SK-N-SH (cell line): Measurements from ENCODE around the gene LMOD2. TPM values are rescaled to one million over a fixed set of nuclear protein-coding genes. Genes with fewer than 3 reads are reported as not detected.

Experiments
- CTCF ChIA-PET: fragments of 300-600, 350-600 bp; formaldehyde crosslinking; extraction: SDS; loops from one replicate; lab custom pipeline; 2021; lab: Yijun Ruan, JAX
- POLR2A ChIA-PET: fragments of 350-600 bp; sonication (Branson Sonifier 250); formaldehyde crosslinking; extraction: SDS; loops from one replicate; lab custom pipeline; 2020; ENCODE audit warnings: antibody characterized with exemption, inconsistent platforms; lab: Yijun Ruan, JAX
- DNase-seq: peaks from one replicate; pipeline ENCODE4 v3.0.0; 2012
- H2AFZ ChIP-seq: fragments of 200-600 bp; sonication (generic); 2 replicates; pipeline ENCODE4 v1.8.1; 2016; ENCODE audit warnings: antibody characterized with exemption, mild to moderate bottlenecking, low read depth
- H3F3A ChIP-seq: fragments of 200-600 bp; sonication (generic); replicated peaks from 2 replicates; pipeline ENCODE3; 2016; ENCODE audit warnings: antibody characterized with exemption, mild to moderate bottlenecking; ENCODE audit not compliant: insufficient read depth
- H3K27ac ChIP-seq, 2 experiments: fragments of 200-500 bp in 1 of 2; fragments of 200-600 bp in 1 of 2; sonication (Bioruptor generic) in 1 of 2; sonication (generic), shearing (Covaris generic) in 1 of 2; 2 replicates each; pipeline versions ENCODE4 v1.5.1 to v1.6.1; 2014 to 2016; ENCODE audit warnings: low read depth in 2 of 2, inconsistent platforms in 1 of 2, low read length in 1 of 2, mild to moderate bottlenecking in 1 of 2, mixed read lengths in 1 of 2
- H3K27me3 ChIP-seq: fragments of 200-600 bp; sonication (generic), shearing (Covaris generic); 2 replicates; pipeline ENCODE4 v1.6.1; 2016; ENCODE audit warnings: mixed run types; ENCODE audit not compliant: insufficient read depth
- H3K36me3 ChIP-seq, 2 experiments: fragments of 200-500 bp in 1 of 2; fragments of 200-600 bp in 1 of 2; sonication (Bioruptor generic) in 1 of 2; sonication (generic) in 1 of 2; replicated peaks in 1 of 2; 2 replicates each; pipeline versions ENCODE3 to v1.5.1; 2014 to 2016; ENCODE audit warnings: low read length in 1 of 2, mild to moderate bottlenecking in 1 of 2; ENCODE audit not compliant: insufficient read depth in 2 of 2, control insufficient read depth in 1 of 2
- H3K4me1 ChIP-seq, 2 experiments: fragments of 200-500 bp in 1 of 2; fragments of 200-600 bp in 1 of 2; sonication (Bioruptor generic) in 1 of 2; sonication (generic), shearing (Covaris generic) in 1 of 2; 2 replicates each; pipeline versions ENCODE4 v1.5.1 to v1.6.1; 2014 to 2016; ENCODE audit warnings: low read depth in 1 of 2, low read length in 1 of 2, mixed run types in 1 of 2; ENCODE audit not compliant: insufficient read depth in 2 of 2, control insufficient read depth in 1 of 2
- H3K4me2 ChIP-seq: fragments of 200-600 bp; sonication (generic), shearing (Covaris generic); 2 replicates; pipeline ENCODE4 v1.6.1; 2017; ENCODE audit warnings: mixed run types
- H3K4me3 ChIP-seq, 2 experiments: fragments of 200-500 bp in 1 of 2; fragments of 200-600 bp in 1 of 2; sonication (Bioruptor generic) in 1 of 2; sonication (generic), shearing (Covaris generic) in 1 of 2; 2 replicates each; pipeline versions ENCODE4 v1.5.1 to v1.8.1; 2014 to 2016; ENCODE audit warnings: low read depth in 2 of 2, inconsistent platforms in 1 of 2, low read length in 1 of 2, mild to moderate bottlenecking in 1 of 2, mixed read lengths in 1 of 2, moderate library complexity in 1 of 2
- H3K79me2 ChIP-seq: fragments of 200-600 bp; sonication (generic); 2 replicates; pipeline ENCODE4 v1.8.1; 2017; ENCODE audit warnings: mild to moderate bottlenecking; ENCODE audit not compliant: insufficient read depth
- H3K9ac ChIP-seq: fragments of 200-600 bp; sonication (generic); 2 replicates; pipeline ENCODE4 v1.6.1; 2017; ENCODE audit warnings: mixed run types
- H3K9me2 ChIP-seq: fragments of 200-600 bp; sonication (generic); 2 replicates; pipeline ENCODE4 v1.6.1; 2017; ENCODE audit warnings: mixed run types
- H3K9me3 ChIP-seq: fragments of 200-600 bp; sonication (generic); 2 replicates; pipeline ENCODE4 v1.6.1; 2017; ENCODE audit warnings: mixed run types, mild to moderate bottlenecking, moderate library complexity
- H4K20me1 ChIP-seq: fragments of 200-600 bp; sonication (generic); 2 replicates; pipeline ENCODE4 v1.6.1; 2017; ENCODE audit warnings: mild to moderate bottlenecking, mixed run types; ENCODE audit not compliant: insufficient read depth
- CTCF ChIP-seq: fragments of 200-600 bp; sonication (generic); IDR thresholded peaks from 2 replicates; pipeline ENCODE4 v1.6.1; 2017; ENCODE audit warnings: antibody characterized with exemption, mild to moderate bottlenecking, moderate library complexity
- EP300 ChIP-seq, 2 experiments: IDR thresholded peaks; 2 replicates each; pipeline versions ENCODE4 v1.4.0 to v1.6.1; 2012; ENCODE audit warnings: borderline replicate concordance in 1 of 2, low read depth in 1 of 2, low read length in 1 of 2
- FOXJ3 ChIP-seq: sonication (generic); formaldehyde crosslinking; IDR thresholded peaks from 2 replicates; pipeline ENCODE4 v1.5.1; 2020; ENCODE audit warnings: mild to moderate bottlenecking, missing genetic modification reagents
- NRF1 ChIP-seq: IDR thresholded peaks from 2 replicates; pipeline ENCODE4 v1.6.1; 2012; ENCODE audit warnings: low read depth, mild to moderate bottlenecking, low read length
- PBX3 ChIP-seq: IDR thresholded peaks from 2 replicates; pipeline ENCODE4; 2012
- POLR2AphosphoS5 ChIP-seq: IDR thresholded peaks from 2 replicates; pipeline ENCODE4 v1.6.1; 2012; ENCODE audit warnings: low read depth, low read length
- SMC3 ChIP-seq: IDR thresholded peaks from 2 replicates; pipeline ENCODE4 v1.6.1; 2012; ENCODE audit warnings: low read depth, low read length, improper control_type of control experiment
- TAF1 ChIP-seq: IDR thresholded peaks from 2 replicates; pipeline ENCODE4 v1.6.1; 2012; ENCODE audit warnings: low read depth, mild to moderate bottlenecking, low read length, moderate library complexity, borderline replicate concordance
- TCF12 ChIP-seq: IDR thresholded peaks from 2 replicates; pipeline ENCODE4 v1.4.0; 2012
- TEAD4 ChIP-seq: IDR thresholded peaks from 2 replicates; pipeline ENCODE4 v1.4.0; 2012; ENCODE audit warnings: mild to moderate bottlenecking, borderline replicate concordance; ENCODE audit not compliant: insufficient read depth
- ZBTB33 ChIP-seq: IDR thresholded peaks from 2 replicates; pipeline ENCODE4 v1.4.0; 2012; ENCODE audit warnings: low read depth, borderline replicate concordance
- WGBS: methylation state at CpG from one replicate; pipeline ENCODE4 v1.1.6; 2017; ENCODE audit warnings: low lambda C conversion rate; 5-methylcytosine and 5-hydroxymethylcytosine counted together
- polyA plus RNA-seq, 3 experiments: library from polyadenylated mRNA; depleted of rRNA; stranded (reverse); fragments of >200 nt; gene quantifications; 2 replicates each; pipeline ENCODE4 v1.2.3, GENCODE V29; 2012
- TF ChIP-seq, protein P1 (sequence below): IDR thresholded peaks from 2 replicates; pipeline ENCODE4 v1.4.0; 2012; ENCODE audit warnings: low read depth, borderline replicate concordance
- TF ChIP-seq, protein P2 (sequence below): fragments of 150-350 bp; IDR thresholded peaks from 2 replicates; pipeline ENCODE4 v1.6.1; 2017; ENCODE audit warnings: antibody characterized with exemption, low read length, low read depth, borderline replicate concordance

The LMOD2 gene
- polyA plus RNA-seq, 1 of the 3 experiments (the other 2 are of a cell fraction) = not detected

- Histone ChIP-seq H3K4me1 (peaks cover 0 to 12% of the 10 kb centered on the region in 2 experiments; a peak in 2 of 4 replicates), H3K27me3 (no peaks in the 10 kb centered on the region), H3K27ac (no peak overlapping the region; a peak in 1 of 4 replicates), H2AFZ (no peak overlapping the region), H3K4me3 (no peak overlapping the region), H3K36me3 (no peaks in the 10 kb centered on the region)
- WGBS = 87% methylated on average over 1 of the region's 1 CpG
- CTCF ChIA-PET = interaction anchor here (0.9 to 4.6 kb wide), 6 partner anchors 8 to 85 kb away, joined by 3 to 27 read pairs (median 4); no protein-coding TSS in a partner anchor
- TF ChIP-seq NRF1 (no peak), TCF12 (no peak), PBX3 (no peak), FOXJ3 (CRISPR knock-in tag) (no peak), TAF1 (no peak), TEAD4 (no peak), CTCF (no peak), EP300 (IDR thresholded peaks at IDR 0.05; ENCODE audit: borderline replicate concordance in 1 of 2, low read depth in 1 of 2, low read length in 1 of 2) (no peak), POLR2AphosphoS5 (no peak), ZBTB33 (no peak), SMC3 (no peak)
- TF ChIP-seq, protein P1, sequence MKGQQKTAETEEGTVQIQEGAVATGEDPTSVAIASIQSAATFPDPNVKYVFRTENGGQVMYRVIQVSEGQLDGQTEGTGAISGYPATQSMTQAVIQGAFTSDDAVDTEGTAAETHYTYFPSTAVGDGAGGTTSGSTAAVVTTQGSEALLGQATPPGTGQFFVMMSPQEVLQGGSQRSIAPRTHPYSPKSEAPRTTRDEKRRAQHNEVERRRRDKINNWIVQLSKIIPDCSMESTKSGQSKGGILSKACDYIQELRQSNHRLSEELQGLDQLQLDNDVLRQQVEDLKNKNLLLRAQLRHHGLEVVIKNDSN = no peak
- TF ChIP-seq, protein P2, sequence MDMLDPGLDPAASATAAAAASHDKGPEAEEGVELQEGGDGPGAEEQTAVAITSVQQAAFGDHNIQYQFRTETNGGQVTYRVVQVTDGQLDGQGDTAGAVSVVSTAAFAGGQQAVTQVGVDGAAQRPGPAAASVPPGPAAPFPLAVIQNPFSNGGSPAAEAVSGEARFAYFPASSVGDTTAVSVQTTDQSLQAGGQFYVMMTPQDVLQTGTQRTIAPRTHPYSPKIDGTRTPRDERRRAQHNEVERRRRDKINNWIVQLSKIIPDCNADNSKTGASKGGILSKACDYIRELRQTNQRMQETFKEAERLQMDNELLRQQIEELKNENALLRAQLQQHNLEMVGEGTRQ = no peak
- TF ChIP-seq, all 33 proteins: peak for 0
- no peak overlapping the region for H3K4me2 ChIP-seq
- H4K20me1 ChIP-seq = no peaks in the 10 kb centered on the region
- H3K9me2 ChIP-seq = no peaks in the 10 kb centered on the region
- no peaks in the 10 kb centered on the region for H3F3A ChIP-seq
- POLR2A ChIA-PET = interaction anchor here (0.6 kb wide), 1 partner anchor 8 kb away, joined by 6 read pairs; no protein-coding TSS in a partner anchor
- H3K79me2 ChIP-seq = no peaks in the 10 kb centered on the region
- no peak for DNase-seq
- H3K9ac ChIP-seq = no peak overlapping the region
- no peaks in the 10 kb centered on the region for H3K9me3 ChIP-seq
These were observed 10.2 kb downstream of the LMOD2 start for GRCh38 chr7:123665896-123666295.
